Brain pericyte (primary cell): ENCODE measurements around the gene NFKBIA.
"Not testable (repeated sequence)": the region's sequence is repeated elsewhere in the genome, so short reads cannot be mapped to it uniquely, and the experiment has no call there.

Experiments
- DNase-seq: peaks from one replicate; pipeline ENCODE4 v3.0.0-alpha.2; 2012; ENCODE audit warnings: low read depth, low spot score

NFKBIA gene

DNA sequence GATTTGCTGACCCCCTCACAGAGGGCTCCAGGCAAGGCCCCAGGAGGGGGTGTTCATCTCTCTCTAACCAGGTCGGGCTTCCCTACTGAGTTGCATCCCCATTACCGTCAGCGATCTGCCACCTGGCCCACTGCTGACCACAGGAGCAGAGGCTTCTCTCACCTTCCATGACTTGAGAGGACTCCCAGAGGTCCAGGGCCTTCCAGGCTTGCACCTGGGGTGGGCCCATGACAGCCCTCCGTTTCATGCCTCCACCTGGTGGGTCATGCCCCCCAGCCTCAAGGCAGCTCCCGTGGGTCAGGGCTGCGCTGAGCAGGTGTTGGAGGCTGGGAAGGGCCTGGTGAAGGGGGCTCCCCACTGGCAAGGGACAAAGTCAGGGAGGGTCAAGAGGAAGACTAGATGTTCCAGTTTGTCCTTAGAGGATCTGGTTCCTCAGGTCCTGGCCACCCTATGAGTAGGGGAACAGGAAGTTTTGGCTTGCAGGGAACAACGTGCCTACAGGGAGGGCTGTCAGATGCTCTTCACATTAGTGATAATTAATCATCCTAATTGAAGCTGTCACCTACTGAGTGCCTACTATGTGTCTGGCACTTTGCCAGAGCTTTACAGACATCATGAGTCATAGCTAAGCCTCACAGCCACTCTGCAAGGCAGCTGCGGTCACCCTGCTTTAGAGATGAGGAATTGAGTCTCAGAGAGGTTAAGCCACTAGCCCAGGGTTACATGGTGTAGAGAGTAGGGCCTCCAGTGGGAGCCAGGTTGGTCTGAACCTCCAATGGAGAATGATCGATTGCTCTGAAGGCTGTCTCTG, 13.8 kb downstream of the NFKBIA start:
- no peak for DNase-seq

DNA sequence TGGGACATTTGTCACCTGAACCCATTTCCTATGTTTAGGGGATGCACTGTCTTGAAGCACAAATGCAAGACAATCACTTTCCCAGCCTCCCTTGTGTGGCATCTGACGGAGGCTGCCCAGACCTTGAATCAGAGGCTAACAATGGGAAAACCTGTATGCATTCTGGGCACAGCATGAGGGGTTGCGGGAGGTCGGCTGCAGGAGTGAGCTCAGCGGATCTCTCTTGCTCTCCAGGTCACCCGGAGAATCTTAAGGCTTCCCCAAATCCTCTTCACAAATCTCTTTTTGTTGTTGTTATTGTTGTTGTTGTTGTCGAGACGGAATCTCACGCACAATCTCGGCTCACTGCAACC, 15.3 kb downstream of the NFKBIA start:
- no peak for DNase-seq

- DNase-seq: no peak
Observed at GRCh38 chr14:35388656-35389314, 15.8 kb downstream of the NFKBIA start.

- no peak for DNase-seq
Observed at GRCh38 chr14:35387713-35388579, 16.6 kb downstream of the NFKBIA start.

GRCh38 chr14:35387219-35387618, 17.3 kb downstream of the NFKBIA start:
- no peak for DNase-seq

- DNase-seq: no peak
Observed at GRCh38 chr14:35386673-35387125, 17.9 kb downstream of the NFKBIA start.

GRCh38 chr14:35385042-35385839, 19.3 kb downstream of the NFKBIA start:
- DNase-seq: peak; percentile 96

DNA sequence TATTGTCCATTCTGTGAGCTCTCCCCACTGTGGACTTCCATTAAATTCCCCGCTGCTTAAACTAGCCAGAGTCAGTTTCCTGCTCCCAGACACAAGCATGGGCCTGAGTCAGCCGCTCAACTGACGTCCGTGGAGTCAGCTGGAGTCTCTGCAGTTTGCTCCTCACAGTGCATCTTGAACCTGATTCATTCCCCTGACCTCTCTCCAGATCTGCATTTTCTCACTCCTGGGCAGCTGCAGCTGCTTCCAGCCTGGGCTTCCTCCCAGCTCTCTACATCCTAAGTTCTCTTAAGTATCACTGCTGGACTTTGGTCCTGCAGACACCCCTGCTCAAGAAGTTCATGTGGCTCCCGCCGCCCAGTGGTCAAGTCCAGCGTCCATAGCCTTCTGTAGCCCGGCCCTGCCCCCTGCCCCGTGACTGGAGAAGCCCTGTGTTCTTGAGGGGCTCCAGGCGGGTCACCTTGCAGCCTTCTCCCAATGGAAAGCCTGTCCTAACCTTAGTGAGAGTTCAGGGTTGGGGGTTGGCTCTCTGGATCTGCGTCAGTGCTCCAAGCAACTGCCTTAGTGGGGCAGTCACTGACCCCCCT, 20.0 kb downstream of the NFKBIA start:
- peak; percentile 94 for DNase-seq

GRCh38 chr14:35383569-35384454, 20.7 kb downstream of the NFKBIA start:
- no peak for DNase-seq

GRCh38 chr14:35380794-35381193, 23.8 kb downstream of the NFKBIA start:
- DNase-seq: no peak

- not testable (repeated sequence) for DNase-seq
Observed at GRCh38 chr14:35379234-35379933, 25.2 kb downstream of the NFKBIA start.

DNA sequence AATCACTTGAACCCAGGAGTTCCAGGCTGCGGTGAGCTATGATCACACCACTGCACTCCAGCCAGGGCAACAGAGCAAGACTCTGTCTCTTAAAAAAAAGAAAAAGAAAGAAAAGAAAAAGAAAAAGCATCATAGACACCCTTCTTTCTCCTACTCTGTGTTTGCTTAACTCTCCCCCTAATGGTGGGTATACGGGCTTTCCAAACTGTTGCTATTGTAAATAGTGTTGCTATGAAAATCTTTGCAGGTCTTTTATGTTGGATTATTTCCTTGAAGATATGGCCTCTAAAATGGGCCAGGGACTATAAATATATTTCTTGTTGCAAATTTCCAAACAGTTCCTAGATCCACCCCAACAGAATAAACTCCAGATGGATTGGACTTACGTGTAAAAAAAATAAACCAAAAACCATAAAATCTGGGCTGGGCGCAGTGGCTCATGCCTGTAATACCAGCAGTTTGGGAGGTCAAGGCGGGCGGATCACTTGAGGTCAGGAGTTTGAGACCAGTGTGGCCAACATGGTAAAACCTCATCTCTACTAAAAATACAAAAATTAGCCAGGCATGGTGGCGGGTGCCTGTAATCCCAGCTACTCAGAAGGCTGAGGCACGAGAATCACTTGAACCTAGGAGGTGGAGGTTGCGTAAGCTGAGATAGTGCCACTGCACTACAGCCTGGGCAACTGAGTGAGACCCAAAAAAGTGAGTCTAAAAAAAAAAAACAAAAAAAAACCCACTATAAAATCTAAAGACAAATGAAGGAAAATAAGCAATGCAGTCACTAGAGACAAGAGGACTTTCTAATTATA, 25.9 kb downstream of the NFKBIA start:
- no peak for DNase-seq

- DNase-seq: no peak
Observed at GRCh38 chr14:35375558-35376025, 29.0 kb downstream of the NFKBIA start.

DNA sequence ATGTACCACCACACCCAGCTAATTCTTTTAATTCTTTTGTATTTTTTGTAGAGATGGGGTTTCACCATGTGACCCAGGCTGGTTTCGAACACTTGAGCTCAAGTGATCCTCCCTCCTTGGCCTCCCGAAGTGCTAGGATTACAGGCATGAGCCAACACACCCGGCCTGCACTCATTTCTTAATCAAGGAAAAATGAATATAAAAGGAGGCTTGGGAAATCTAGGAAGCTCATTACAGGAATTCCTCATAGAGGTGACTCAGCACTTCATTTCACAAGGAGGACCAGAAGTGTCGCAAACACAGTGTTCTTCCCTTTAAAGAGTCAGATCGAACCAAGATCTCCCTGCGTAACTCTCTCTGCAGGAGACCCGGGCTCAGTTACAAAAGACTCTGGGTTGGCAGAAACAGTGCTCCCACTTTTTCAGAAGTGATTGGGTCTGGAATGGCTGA, 30.3 kb downstream of the NFKBIA start:
- DNase-seq: peak; percentile 71

DNA sequence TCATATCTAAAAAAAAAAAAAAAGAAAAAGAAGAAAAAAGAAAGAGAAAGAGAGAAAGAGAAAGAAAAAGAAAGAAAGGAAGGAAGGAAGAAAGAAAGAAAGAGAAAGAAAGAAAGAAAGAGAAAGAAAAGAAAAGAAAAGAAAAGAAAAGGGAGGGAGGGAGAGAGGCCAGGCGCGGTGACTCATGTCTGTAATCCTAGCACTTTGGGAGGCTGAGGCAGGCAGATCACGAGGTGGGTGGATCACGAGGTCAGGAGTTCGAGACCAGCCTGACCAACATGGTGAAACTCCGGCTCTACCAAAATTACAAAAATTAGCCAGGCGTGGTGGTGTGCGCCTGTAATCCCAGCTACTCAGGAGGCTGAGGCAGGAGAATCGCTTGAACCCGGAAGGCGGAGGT, 31.3 kb downstream of the NFKBIA start:
- not testable (repeated sequence) for DNase-seq

DNA sequence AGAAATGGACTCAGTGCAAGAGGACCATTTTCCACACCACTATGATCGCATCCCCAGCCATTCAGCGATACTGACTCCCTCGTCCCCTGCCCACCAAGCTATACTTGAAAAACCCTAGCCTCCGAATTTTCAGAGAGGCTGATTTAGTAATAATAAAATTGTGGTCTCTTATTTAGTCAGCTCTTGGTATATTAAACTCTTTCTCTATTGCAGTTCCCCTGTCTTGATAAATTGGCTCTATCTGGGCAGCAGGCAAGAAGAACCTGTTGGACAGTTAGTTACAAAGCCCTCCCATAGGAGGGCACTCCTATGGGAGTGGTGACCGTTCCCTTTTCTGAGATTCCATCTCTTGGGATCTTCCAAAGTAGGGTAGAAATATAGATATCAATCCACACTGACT, 33.6 kb downstream of the NFKBIA start:
- DNase-seq: no peak

- no peak for DNase-seq
Observed at GRCh38 chr14:35369701-35370191, 34.8 kb downstream of the NFKBIA start.
